HG02623 (cell line): ENCODE measurements around the gene CFDP1.
A peak's percentile ranks its signal among the peaks of the same experiment; 100 is the strongest.
"Not testable (repeated sequence)": the region's sequence is repeated elsewhere in the genome, so short reads cannot be mapped to it uniquely, and the experiment has no call there.

Experiments
- ATAC-seq: cut with Tn5 transposase; IDR thresholded peaks from one replicate; pipeline ENCODE4 v1.9.1; 2021; ENCODE audit warnings: moderate library complexity; ENCODE audit not compliant: unreplicated experiment

The CFDP1 gene

GRCh38 chr16:75269358-75269757, 163.9 kb downstream of the CFDP1 start:
- ATAC-seq, result not testable (repeated sequence)

- ATAC-seq, result no peak
Observed at GRCh38 chr16:75267631-75268264, 165.6 kb downstream of the CFDP1 start.

- ATAC-seq, result no peak
Observed at GRCh38 chr16:75266738-75267630, 166.3 kb downstream of the CFDP1 start.

GRCh38 chr16:75265911-75266701, 167.2 kb downstream of the CFDP1 start:
- peak; percentile 69 for ATAC-seq

GRCh38 chr16:75264999-75265910, 168.0 kb downstream of the CFDP1 start:
- peak; percentile 9 for ATAC-seq

GRCh38 chr16:75264457-75264998, 168.8 kb downstream of the CFDP1 start:
- no peak for ATAC-seq

GRCh38 chr16:75263963-75264445, 169.3 kb downstream of the CFDP1 start:
- ATAC-seq, result no peak

- ATAC-seq, result no peak
Observed at GRCh38 chr16:75263291-75263962, 169.9 kb downstream of the CFDP1 start.

- ATAC-seq, result no peak
Observed at GRCh38 chr16:75262800-75263127, 170.5 kb downstream of the CFDP1 start.

GRCh38 chr16:75262104-75262799, 171.1 kb downstream of the CFDP1 start:
- no peak for ATAC-seq

GRCh38 chr16:75261590-75262078, 171.7 kb downstream of the CFDP1 start:
- no peak for ATAC-seq

- no peak for ATAC-seq
Observed at GRCh38 chr16:75260851-75261589, 172.3 kb downstream of the CFDP1 start.

GRCh38 chr16:75258807-75259141, 174.5 kb downstream of the CFDP1 start:
- ATAC-seq, result no peak

- ATAC-seq, result no peak
Observed at GRCh38 chr16:75257886-75258806, 175.2 kb downstream of the CFDP1 start.

- ATAC-seq, result no peak
Observed at GRCh38 chr16:75256696-75257343, 176.5 kb downstream of the CFDP1 start.

- ATAC-seq, result no peak
Observed at GRCh38 chr16:75256059-75256571, 177.2 kb downstream of the CFDP1 start.
